HepG2 (cell line): ENCODE measurements around the gene BRD1. TPM values are rescaled to one million over a fixed set of nuclear protein-coding genes. Genes with fewer than 3 reads are reported as not detected.

Experiments
- ATAC-seq: fragments of 200-7000 bp; cut with Tn5 transposase; 3 replicates; pipeline ENCODE4 v1.9.1; 2020; ENCODE audit warnings: mild to moderate bottlenecking, moderate library complexity
- BruUV-seq: library from RNA; stranded (reverse); fragments of 400-500 nt; replicated peaks from 2 replicates; lab custom pipeline; 2021; lab: Mats Ljungman, UMichigan
- CTCF ChIA-PET: fragments of 300-600 bp; formaldehyde crosslinking; extraction: SDS; loops from one replicate; lab custom pipeline; 2021; ENCODE audit warnings: low total read pairs, inconsistent platforms, low intra/inter-chr PET ratio; lab: Yijun Ruan, JAX
- POLR2A ChIA-PET: fragments of 350-600 bp; sonication (Branson Sonifier 250); formaldehyde crosslinking; loops from one replicate; lab custom pipeline; 2020; ENCODE audit warnings: antibody characterized with exemption, inconsistent platforms; lab: Yijun Ruan, JAX
- DNase-seq: peaks from one replicate; pipeline ENCODE4 v3.0.0-alpha.2; 2015; ENCODE audit warnings: low spot score
- FAIRE-seq: peaks from 3 replicates; lab custom pipeline; 2011; peaks lifted over from hg19 to GRCh38; lab: Jason Lieb, UNC
- H2AFZ ChIP-seq: one replicate; pipeline ENCODE4 v1.6.1; 2011; ENCODE audit warnings: low read length, inconsistent platforms
- H3K27ac ChIP-seq: fragments of 300-600 bp; 3 replicates; pipeline ENCODE4 v1.8.0; 2011; ENCODE audit warnings: mixed run types, mild to moderate bottlenecking, mixed read lengths, low read length, inconsistent platforms; ENCODE audit not compliant: insufficient read depth; ENCODE audit errors: extremely low read length
- H3K27me3 ChIP-seq, 2 experiments: fragments of 200-600 bp in 1 of 2; 2 replicates in 1 of 2; 3 replicates in 1 of 2; pipeline versions ENCODE4 v1.6.0 to v1.8.0; 2011; ENCODE audit warnings: low read length in 2 of 2, mild to moderate bottlenecking in 2 of 2, moderate library complexity in 2 of 2, inconsistent platforms in 1 of 2; ENCODE audit not compliant: insufficient read depth in 2 of 2, control insufficient read depth in 1 of 2
- H3K36me3 ChIP-seq, 2 experiments: fragments of 200-600 bp in 1 of 2; replicated peaks in 1 of 2; 2 replicates in 1 of 2; 3 replicates in 1 of 2; pipeline versions ENCODE4 v1.5.1 to v1.8.0; 2011; ENCODE audit warnings: low read length in 2 of 2, inconsistent platforms in 1 of 2; ENCODE audit not compliant: insufficient read depth in 2 of 2, control insufficient read depth in 1 of 2
- H3K4me1 ChIP-seq: 2 replicates; pipeline ENCODE4 v1.5.1; 2012; ENCODE audit warnings: low read length, inconsistent platforms; ENCODE audit not compliant: insufficient read depth
- H3K4me2 ChIP-seq: 2 replicates; pipeline ENCODE4 v1.6.0; 2011; ENCODE audit warnings: low read depth, low read length, inconsistent platforms
- H3K4me3 ChIP-seq, 3 experiments: fragments of 200-600 bp in 1 of 3; sonication (generic), shearing (Covaris generic) in 1 of 3; replicated peaks in 1 of 3; 2 replicates each; pipeline ENCODE4 v1.5.1; 2011 to 2016; ENCODE audit warnings: low read length in 3 of 3, inconsistent platforms in 2 of 3, low read depth in 2 of 3, mild to moderate bottlenecking in 2 of 3, control low read depth in 1 of 3, mixed read lengths in 1 of 3; ENCODE audit not compliant: insufficient read depth in 1 of 3
- H3K79me2 ChIP-seq: one replicate; pipeline ENCODE4 v1.6.1; 2011; ENCODE audit warnings: low read length, inconsistent platforms; ENCODE audit not compliant: insufficient read depth
- H3K9ac ChIP-seq: 2 replicates; pipeline ENCODE4 v1.6.0; 2011; ENCODE audit warnings: mild to moderate bottlenecking, low read depth, low read length, inconsistent platforms; ENCODE audit not compliant: insufficient read depth
- H3K9me3 ChIP-seq: 2 replicates; pipeline ENCODE4 v1.5.1; 2012; ENCODE audit warnings: mild to moderate bottlenecking, low read length
- H4K20me1 ChIP-seq: 2 replicates; pipeline ENCODE4 v1.6.0; 2011; ENCODE audit warnings: inconsistent platforms, mild to moderate bottlenecking, low read length, moderate library complexity; ENCODE audit not compliant: insufficient read depth
- CEBPG ChIP-seq: IDR thresholded peaks from 2 replicates; pipeline ENCODE4 v1.6.1; 2016
- CHD4 ChIP-seq: fragments of 200-600 bp; sonication (generic); IDR thresholded peaks from 2 replicates; pipeline ENCODE4 v1.7.0; 2017; ENCODE audit warnings: mild to moderate bottlenecking, low read length, borderline replicate concordance
- KLF9 ChIP-seq: IDR thresholded peaks from 2 replicates; pipeline ENCODE4 v1.6.1; 2016; ENCODE audit warnings: low read depth
- NCOA5 ChIP-seq: sonication (generic); formaldehyde crosslinking; IDR thresholded peaks from 2 replicates; pipeline ENCODE4 v1.4.0; 2020; ENCODE audit warnings: missing genetic modification reagents
- NR2F1 ChIP-seq, 2 experiments: fragments of 450-650 bp in 1 of 2; formaldehyde crosslinking in 1 of 2; IDR thresholded peaks; 2 replicates each; pipeline versions ENCODE4 v1.5.0 to v1.6.1; 2016 to 2020; ENCODE audit warnings: mild to moderate bottlenecking in 1 of 2, missing compliant biosample characterization in 1 of 2, missing genetic modification reagents in 1 of 2, moderate library complexity in 1 of 2
- PAX8 ChIP-seq: sonication (generic); formaldehyde crosslinking; IDR thresholded peaks from 2 replicates; pipeline ENCODE4 v1.8.0; 2022; ENCODE audit warnings: mild to moderate bottlenecking, missing genetic modification reagents, borderline replicate concordance
- POLR2AphosphoS2 ChIP-seq: IDR thresholded peaks from 2 replicates; pipeline ENCODE4 v1.6.1; 2011; ENCODE audit warnings: low read depth, low read length, improper control_type of control experiment
- SNAPC2 ChIP-seq: sonication (generic); formaldehyde crosslinking; IDR thresholded peaks from 2 replicates; pipeline ENCODE4 v1.8.1; 2022; ENCODE audit warnings: mild to moderate bottlenecking, missing genetic modification reagents
- TRIM24 ChIP-seq: sonication (generic); formaldehyde crosslinking; IDR thresholded peaks from 2 replicates; pipeline ENCODE4 v1.8.0; 2022; ENCODE audit warnings: mild to moderate bottlenecking, missing genetic modification reagents
- ZNF468 ChIP-seq: sonication (generic); formaldehyde crosslinking; IDR thresholded peaks from 2 replicates; pipeline ENCODE4 v1.8.0; 2022; ENCODE audit warnings: mild to moderate bottlenecking, moderate library complexity, missing genetic modification reagents
- WGBS: methylation state at CpG from one replicate; pipeline ENCODE4 v1.1.6; 2017; ENCODE audit warnings: low lambda C conversion rate; 5-methylcytosine and 5-hydroxymethylcytosine counted together
- in situ Hi-C: cut with HindIII; loops from 2 replicates; pipeline ENCODE4 v1.10.0; 2017; ENCODE audit warnings: low pct_unique_long_range_greater_than_20kb; ENCODE audit not compliant: extremely low pct_ligation_motif_present
- intact Hi-C: fragments of 100-400 bp; cut with micrococcal nuclease; formaldehyde crosslinking; loops from one replicate; pipeline ENCODE4 v1.10.0; 2022; ENCODE audit not compliant: unreplicated experiment
- polyA plus RNA-seq, 8 experiments: library from polyadenylated mRNA; depleted of rRNA in 3 of 8; stranded (reverse) in 7 of 8; unstranded in 1 of 8; fragments of >200 nt; fragmentation: Illumina TruSeq in 4 of 8; extraction: Trizol in 4 of 8; gene quantifications; 2 replicates each; pipeline versions ENCODE4 v1.2.1 to v1.2.3, GENCODE V29; 2011 to 2016; ENCODE audit warnings: low read depth in 4 of 8, missing spikeins in 1 of 8, mixed read lengths in 1 of 8; ENCODE audit not compliant: insufficient read depth in 1 of 8
- total RNA-seq, 5 experiments: library from RNA; depleted of rRNA; stranded (reverse); fragments of >200 nt; fragmentation: Illumina TruSeq; extraction: Trizol; gene quantifications; 2 replicates each; pipeline ENCODE4 v1.2.3, GENCODE V29; 2016; ENCODE audit warnings: low read depth in 1 of 5
- TF ChIP-seq, protein P1 (sequence below): IDR thresholded peaks from 2 replicates; pipeline ENCODE4 v1.6.1; 2016; ENCODE audit warnings: missing biosample characterization, missing genetic modification reagents, low read depth
- TF ChIP-seq, protein P2 (sequence below): sonication (generic); formaldehyde crosslinking; IDR thresholded peaks from 2 replicates; pipeline ENCODE4 v1.4.0; 2020; ENCODE audit warnings: mild to moderate bottlenecking, low read depth, missing genetic modification reagents
- TF ChIP-seq, protein P3 (sequence below): sonication (generic); formaldehyde crosslinking; IDR thresholded peaks from 2 replicates; pipeline ENCODE4 v1.9.0; 2022; ENCODE audit warnings: low read depth, missing genetic modification reagents
- TF ChIP-seq, protein P4 (sequence below): IDR thresholded peaks from 2 replicates; pipeline ENCODE4 v1.6.1; 2018; ENCODE audit warnings: missing genetic modification reagents
- TF ChIP-seq, protein P5 (sequence below): IDR thresholded peaks from 2 replicates; pipeline ENCODE4 v1.6.1; 2016; ENCODE audit warnings: control low read depth
- TF ChIP-seq, protein P6 (sequence below): sonication (generic); formaldehyde crosslinking; IDR thresholded peaks from 2 replicates; pipeline ENCODE4 v1.4.0; 2020; ENCODE audit warnings: mild to moderate bottlenecking, missing genetic modification reagents
- TF ChIP-seq, protein P7 (sequence below): IDR thresholded peaks from 2 replicates; pipeline ENCODE4 v1.6.1; 2016; ENCODE audit warnings: missing genetic modification reagents, missing compliant biosample characterization

The BRD1 gene
- total and polyA plus RNA-seq, 2 of the 13 experiments (the other 11 are each of a cell fraction or from before 2014, with no cell fraction given), result 5.1 to 12.0 TPM

DNA sequence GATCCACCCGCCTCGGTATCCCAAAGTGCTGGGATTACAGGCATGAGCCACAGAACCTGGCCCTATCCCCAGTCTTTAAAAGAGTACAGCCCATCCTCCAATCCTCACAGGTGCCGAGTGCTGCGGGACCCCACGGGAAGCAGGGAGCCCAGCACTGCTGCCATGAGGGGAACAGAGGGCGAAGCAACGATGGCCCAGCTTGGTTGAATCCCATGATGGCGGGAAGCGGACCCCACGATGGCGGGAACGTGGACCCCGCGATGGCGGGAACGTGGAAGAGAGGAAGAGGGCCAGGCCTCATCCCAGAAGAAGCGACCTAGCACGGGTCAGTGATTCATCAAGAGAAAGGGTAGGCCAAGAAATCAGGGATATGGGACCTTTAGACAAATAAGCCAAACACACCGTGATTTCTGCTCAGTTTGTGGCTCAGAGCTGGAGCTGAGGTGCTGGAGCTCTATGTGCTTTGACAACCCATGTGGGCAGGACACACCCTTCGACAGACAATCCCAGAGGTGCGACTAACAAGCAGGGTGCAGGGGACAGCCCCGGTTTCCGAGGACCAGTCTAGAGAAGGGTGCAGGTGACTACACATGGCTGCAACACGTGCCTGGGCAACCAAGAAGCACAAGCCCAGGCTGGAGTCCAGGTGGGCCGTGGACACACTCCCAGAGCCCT, 30.9 kb downstream of the BRD1 start:
- CTCF ChIA-PET, result no interaction called here
- peaks cover 52 to 90% of the 10 kb centered on the region in 2 experiments for H3K36me3 ChIP-seq
- H3K4me3 ChIP-seq, result no peak overlapping the region
- TF ChIP-seq CHD4 (no peak), NCOA5 (CRISPR knock-in tag) (no peak), CEBPG (CRISPR knock-in tag) (no peak), ZNF468 (no peak), NR2F1 (CRISPR knock-in tag; IDR thresholded peaks at IDR 0.05) (no peak), POLR2AphosphoS2 (no peak), KLF9 (CRISPR knock-in tag) (no peak), PAX8 (CRISPR knock-in tag) (no peak), SNAPC2 (no peak), TRIM24 (no peak)
- TF ChIP-seq, protein P1, sequence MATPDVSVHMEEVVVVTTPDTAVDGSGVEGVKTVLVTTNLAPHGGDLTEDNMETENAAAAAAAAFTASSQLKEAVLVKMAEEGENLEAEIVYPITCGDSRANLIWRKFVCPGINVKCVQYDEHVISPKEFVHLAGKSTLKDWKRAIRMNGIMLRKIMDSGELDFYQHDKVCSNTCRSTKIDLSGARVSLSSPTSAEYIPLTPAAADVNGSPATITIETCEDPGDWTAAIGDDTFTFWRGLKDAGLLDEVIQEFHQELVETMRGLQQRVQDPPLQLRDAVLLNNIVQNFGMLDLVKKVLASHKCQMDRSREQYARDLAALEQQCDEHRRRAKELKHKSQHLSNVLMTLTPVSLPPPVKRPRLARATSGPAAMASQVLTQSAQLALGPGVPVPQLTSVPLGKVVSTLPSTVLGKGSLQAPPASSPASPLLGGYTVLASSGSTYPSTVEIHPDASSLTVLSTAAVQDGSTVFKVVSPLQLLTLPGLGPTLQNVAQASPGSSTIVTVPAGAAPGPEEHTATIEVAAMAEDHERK (CRISPR knock-in tag), result no peak
- TF ChIP-seq, protein P2, sequence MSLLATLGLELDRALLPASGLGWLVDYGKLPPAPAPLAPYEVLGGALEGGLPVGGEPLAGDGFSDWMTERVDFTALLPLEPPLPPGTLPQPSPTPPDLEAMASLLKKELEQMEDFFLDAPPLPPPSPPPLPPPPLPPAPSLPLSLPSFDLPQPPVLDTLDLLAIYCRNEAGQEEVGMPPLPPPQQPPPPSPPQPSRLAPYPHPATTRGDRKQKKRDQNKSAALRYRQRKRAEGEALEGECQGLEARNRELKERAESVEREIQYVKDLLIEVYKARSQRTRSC (CRISPR knock-in tag), result no peak
- TF ChIP-seq, protein P3, sequence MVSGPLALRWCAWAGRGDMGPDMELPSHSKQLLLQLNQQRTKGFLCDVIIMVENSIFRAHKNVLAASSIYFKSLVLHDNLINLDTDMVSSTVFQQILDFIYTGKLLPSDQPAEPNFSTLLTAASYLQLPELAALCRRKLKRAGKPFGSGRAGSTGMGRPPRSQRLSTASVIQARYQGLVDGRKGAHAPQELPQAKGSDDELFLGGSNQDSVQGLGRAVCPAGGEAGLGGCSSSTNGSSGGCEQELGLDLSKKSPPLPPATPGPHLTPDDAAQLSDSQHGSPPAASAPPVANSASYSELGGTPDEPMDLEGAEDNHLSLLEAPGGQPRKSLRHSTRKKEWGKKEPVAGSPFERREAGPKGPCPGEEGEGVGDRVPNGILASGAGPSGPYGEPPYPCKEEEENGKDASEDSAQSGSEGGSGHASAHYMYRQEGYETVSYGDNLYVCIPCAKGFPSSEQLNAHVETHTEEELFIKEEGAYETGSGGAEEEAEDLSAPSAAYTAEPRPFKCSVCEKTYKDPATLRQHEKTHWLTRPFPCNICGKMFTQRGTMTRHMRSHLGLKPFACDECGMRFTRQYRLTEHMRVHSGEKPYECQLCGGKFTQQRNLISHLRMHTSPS, result no peak
- TF ChIP-seq, protein P4, sequence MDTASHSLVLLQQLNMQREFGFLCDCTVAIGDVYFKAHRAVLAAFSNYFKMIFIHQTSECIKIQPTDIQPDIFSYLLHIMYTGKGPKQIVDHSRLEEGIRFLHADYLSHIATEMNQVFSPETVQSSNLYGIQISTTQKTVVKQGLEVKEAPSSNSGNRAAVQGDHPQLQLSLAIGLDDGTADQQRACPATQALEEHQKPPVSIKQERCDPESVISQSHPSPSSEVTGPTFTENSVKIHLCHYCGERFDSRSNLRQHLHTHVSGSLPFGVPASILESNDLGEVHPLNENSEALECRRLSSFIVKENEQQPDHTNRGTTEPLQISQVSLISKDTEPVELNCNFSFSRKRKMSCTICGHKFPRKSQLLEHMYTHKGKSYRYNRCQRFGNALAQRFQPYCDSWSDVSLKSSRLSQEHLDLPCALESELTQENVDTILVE (CRISPR knock-in tag), result no peak
- TF ChIP-seq, protein P5, sequence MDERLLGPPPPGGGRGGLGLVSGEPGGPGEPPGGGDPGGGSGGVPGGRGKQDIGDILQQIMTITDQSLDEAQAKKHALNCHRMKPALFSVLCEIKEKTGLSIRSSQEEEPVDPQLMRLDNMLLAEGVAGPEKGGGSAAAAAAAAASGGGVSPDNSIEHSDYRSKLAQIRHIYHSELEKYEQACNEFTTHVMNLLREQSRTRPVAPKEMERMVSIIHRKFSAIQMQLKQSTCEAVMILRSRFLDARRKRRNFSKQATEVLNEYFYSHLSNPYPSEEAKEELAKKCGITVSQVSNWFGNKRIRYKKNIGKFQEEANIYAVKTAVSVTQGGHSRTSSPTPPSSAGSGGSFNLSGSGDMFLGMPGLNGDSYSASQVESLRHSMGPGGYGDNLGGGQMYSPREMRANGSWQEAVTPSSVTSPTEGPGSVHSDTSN (CRISPR knock-in tag), result no peak
- TF ChIP-seq, protein P6, sequence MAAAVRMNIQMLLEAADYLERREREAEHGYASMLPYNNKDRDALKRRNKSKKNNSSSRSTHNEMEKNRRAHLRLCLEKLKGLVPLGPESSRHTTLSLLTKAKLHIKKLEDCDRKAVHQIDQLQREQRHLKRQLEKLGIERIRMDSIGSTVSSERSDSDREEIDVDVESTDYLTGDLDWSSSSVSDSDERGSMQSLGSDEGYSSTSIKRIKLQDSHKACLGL (CRISPR knock-in tag), result no peak
- TF ChIP-seq, protein P7, sequence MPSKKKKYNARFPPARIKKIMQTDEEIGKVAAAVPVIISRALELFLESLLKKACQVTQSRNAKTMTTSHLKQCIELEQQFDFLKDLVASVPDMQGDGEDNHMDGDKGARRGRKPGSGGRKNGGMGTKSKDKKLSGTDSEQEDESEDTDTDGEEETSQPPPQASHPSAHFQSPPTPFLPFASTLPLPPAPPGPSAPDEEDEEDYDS, result no peak

More for the DNA sequence above, 30.9 kb downstream of the BRD1 start:
- Histone ChIP-seq H3K4me1 (no peaks in the 10 kb centered on the region), H3K9ac (no peak overlapping the region), H3K79me2 (peaks cover 35% of the 10 kb centered on the region), H4K20me1 (peaks cover 16% of the 10 kb centered on the region; the same call in 1 of the 2 replicates), H3K27me3 (no peaks in the 10 kb centered on the region), H3K27ac (no peak overlapping the region), H3K4me2 (no peak overlapping the region), H2AFZ (no peak overlapping the region), H3K9me3 (no peaks in the 10 kb centered on the region)
- in situ Hi-C loops, result no loop called here
- 92% methylated on average over 19 of the region's 25 CpGs for WGBS
- BruUV-seq, result no TSS peak
- no peak for DNase-seq
- ATAC-seq, result no peak
- intact Hi-C loops, result no loop called here
- no peak for FAIRE-seq
- POLR2A ChIA-PET, result no interaction called here
